ENCODE data around the gene KLHL22.

KLHL22 gene

DNA sequence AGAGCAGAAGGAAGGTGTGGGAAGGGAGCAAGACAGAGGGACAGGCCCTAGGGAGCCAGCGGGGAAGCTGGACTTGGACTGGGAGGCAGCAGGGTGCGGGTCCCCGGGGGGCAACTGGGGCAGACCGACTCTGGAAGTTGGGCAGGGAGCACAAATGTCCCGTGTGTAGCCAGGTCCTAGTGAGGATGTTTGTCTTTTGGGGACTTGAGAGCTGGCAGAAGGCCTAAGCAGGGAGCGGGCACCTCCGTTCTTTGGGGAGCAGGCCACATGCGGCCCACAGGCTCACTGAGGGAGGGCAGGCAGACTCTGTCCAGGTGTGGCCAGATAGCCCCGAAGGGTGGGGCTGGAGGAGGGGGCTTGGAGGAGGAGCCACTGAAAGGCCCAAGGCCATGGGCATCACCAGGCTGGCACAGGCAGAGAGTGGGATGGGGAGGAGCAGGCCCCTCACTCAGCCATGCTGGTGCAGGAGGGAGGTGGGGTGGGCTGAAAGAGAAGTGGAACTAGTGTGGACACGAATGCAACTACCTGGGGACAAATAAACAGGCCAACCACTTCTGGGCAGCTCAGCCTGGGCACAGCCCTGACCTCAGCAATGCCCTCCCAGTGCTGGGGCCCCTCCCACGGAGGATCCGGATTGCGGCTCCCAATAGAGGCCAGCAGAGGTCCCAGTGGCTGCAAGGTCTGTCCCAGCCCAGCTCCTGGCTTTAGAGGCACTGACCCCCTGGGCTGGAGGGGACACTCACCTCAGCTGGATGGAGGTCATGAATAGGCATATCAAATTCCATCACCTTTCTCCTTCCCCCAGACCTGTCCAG, 56.7 kb downstream of the KLHL22 start:
- peak; percentile 58 for ATAC-seq
- TF ChIP-seq, protein P1, sequence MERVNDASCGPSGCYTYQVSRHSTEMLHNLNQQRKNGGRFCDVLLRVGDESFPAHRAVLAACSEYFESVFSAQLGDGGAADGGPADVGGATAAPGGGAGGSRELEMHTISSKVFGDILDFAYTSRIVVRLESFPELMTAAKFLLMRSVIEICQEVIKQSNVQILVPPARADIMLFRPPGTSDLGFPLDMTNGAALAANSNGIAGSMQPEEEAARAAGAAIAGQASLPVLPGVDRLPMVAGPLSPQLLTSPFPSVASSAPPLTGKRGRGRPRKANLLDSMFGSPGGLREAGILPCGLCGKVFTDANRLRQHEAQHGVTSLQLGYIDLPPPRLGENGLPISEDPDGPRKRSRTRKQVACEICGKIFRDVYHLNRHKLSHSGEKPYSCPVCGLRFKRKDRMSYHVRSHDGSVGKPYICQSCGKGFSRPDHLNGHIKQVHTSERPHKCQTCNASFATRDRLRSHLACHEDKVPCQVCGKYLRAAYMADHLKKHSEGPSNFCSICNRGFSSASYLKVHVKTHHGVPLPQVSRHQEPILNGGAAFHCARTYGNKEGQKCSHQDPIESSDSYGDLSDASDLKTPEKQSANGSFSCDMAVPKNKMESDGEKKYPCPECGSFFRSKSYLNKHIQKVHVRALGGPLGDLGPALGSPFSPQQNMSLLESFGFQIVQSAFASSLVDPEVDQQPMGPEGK (CRISPR knock-in tag; IDR thresholded peaks at IDR 0.05; ENCODE audit: borderline replicate concordance), result no peak
- TF ChIP-seq, protein P2, sequence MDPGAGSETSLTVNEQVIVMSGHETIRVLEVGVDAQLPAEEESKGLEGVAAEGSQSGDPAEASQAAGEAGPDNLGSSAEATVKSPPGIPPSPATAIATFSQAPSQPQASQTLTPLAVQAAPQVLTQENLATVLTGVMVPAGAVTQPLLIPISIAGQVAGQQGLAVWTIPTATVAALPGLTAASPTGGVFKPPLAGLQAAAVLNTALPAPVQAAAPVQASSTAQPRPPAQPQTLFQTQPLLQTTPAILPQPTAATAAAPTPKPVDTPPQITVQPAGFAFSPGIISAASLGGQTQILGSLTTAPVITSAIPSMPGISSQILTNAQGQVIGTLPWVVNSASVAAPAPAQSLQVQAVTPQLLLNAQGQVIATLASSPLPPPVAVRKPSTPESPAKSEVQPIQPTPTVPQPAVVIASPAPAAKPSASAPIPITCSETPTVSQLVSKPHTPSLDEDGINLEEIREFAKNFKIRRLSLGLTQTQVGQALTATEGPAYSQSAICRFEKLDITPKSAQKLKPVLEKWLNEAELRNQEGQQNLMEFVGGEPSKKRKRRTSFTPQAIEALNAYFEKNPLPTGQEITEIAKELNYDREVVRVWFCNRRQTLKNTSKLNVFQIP (CRISPR knock-in tag; IDR thresholded peaks at IDR 0.05; ENCODE audit: borderline replicate concordance, low read depth), result no peak
- TF ChIP-seq ESRRG (CRISPR knock-in tag; IDR thresholded peaks at IDR 0.05) (no peak), ZC3H10 (CRISPR knock-in tag; IDR thresholded peaks at IDR 0.05) (no peak), PPARA (CRISPR knock-in tag; IDR thresholded peaks at IDR 0.05; ENCODE audit: borderline replicate concordance) (no peak), RARB (CRISPR knock-in tag; IDR thresholded peaks at IDR 0.05) (no peak)
- TF ChIP-seq, protein P3, sequence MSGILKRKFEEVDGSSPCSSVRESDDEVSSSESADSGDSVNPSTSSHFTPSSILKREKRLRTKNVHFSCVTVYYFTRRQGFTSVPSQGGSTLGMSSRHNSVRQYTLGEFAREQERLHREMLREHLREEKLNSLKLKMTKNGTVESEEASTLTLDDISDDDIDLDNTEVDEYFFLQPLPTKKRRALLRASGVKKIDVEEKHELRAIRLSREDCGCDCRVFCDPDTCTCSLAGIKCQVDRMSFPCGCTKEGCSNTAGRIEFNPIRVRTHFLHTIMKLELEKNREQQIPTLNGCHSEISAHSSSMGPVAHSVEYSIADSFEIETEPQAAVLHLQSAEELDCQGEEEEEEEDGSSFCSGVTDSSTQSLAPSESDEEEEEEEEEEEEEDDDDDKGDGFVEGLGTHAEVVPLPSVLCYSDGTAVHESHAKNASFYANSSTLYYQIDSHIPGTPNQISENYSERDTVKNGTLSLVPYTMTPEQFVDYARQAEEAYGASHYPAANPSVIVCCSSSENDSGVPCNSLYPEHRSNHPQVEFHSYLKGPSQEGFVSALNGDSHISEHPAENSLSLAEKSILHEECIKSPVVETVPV (CRISPR knock-in tag; IDR thresholded peaks at IDR 0.05), result no peak

DNA sequence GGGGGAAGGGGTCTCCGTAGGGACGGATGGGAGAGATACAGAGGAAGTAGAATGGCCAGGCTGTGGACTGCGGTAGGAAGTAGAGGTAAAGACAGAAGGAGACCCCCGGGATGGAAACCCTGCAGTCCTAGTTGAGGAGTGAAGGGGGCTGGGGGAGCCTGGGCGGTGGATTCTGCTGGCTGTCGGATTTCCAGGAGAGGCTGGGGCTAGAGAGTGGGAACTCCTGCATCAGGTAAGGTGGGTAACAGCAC, 57.2 kb downstream of the KLHL22 start:
- TF ChIP-seq ZFP30 (CRISPR knock-in tag; IDR thresholded peaks at IDR 0.05) (no peak), TCF4 (CRISPR knock-in tag; IDR thresholded peaks at IDR 0.05; ENCODE audit: borderline replicate concordance) (no peak), ARNTL (CRISPR knock-in tag; IDR thresholded peaks at IDR 0.05; ENCODE audit: borderline replicate concordance, low read depth) (no peak)
- TF ChIP-seq, protein P4, sequence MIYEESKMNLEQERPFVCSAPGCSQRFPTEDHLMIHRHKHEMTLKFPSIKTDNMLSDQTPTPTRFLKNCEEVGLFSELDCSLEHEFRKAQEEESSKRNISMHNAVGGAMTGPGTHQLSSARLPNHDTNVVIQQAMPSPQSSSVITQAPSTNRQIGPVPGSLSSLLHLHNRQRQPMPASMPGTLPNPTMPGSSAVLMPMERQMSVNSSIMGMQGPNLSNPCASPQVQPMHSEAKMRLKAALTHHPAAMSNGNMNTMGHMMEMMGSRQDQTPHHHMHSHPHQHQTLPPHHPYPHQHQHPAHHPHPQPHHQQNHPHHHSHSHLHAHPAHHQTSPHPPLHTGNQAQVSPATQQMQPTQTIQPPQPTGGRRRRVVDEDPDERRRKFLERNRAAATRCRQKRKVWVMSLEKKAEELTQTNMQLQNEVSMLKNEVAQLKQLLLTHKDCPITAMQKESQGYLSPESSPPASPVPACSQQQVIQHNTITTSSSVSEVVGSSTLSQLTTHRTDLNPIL (CRISPR knock-in tag; IDR thresholded peaks at IDR 0.05; ENCODE audit: low read depth), result no peak
- TF ChIP-seq, protein P3 (CRISPR knock-in tag; IDR thresholded peaks at IDR 0.05), result no peak
- ATAC-seq, result no peak

DNA sequence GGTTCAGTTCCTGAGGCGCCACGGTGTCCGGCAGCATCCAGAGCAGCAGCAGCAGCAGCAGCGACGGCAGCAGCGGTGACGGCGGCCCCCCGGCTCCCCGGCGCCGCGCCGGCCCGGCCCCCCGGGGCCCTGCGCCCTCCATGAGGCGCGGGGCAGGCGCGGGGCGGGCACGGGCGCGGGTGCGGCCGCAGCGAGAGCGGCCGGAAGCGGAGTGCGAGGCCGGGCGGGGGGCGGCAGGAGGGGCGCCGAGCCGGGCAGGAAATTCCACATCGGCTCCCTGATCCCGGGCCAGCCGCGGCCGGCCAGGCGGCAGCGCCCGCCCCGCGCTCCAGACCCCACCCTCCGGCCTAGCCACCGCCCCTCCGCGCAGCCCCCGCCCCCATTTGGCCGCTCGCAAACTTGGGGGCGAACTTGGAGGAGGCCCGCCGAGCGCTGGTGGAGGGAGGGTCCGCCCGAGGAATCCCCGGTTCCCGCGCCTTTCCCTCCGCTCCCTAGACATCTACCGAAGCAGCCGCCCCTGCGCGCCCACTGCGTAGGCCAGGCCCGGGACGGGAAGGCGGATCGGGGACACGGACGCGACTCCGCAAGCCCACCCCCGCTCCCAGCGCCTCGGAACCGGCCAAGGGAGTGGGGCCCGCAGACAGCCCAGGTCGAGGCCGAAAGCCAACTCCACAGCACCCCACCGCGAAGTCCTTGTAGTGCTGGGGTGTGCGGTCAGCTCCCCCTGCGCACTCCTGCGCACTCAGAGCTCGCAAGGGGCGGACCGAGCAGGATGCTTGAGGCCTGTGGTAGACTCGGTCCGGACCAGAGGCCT, 57.8 kb downstream of the KLHL22 start, which contains the start of gene SCARF2:
TSS of gene SCARF2 (minus strand) at position 213 of the 814 bp plus-strand sequence. CDS start at position 142, 71 bp downstream.
- peak; percentile 71 for ATAC-seq

More for the DNA sequence above, 57.8 kb downstream of the KLHL22 start, which contains the start of gene SCARF2:
- TF ChIP-seq PPARA (CRISPR knock-in tag; IDR thresholded peaks at IDR 0.05; ENCODE audit: borderline replicate concordance), result no peak
- TF ChIP-seq, protein P4 (CRISPR knock-in tag; IDR thresholded peaks at IDR 0.05; ENCODE audit: low read depth), result no peak
- no peak for TF ChIP-seq BACH2 (CRISPR knock-in tag; IDR thresholded peaks at IDR 0.05; ENCODE audit: borderline replicate concordance)
- TF ChIP-seq RARB (CRISPR knock-in tag; IDR thresholded peaks at IDR 0.05), result no peak
- TF ChIP-seq ZNF8 (CRISPR knock-in tag; IDR thresholded peaks at IDR 0.05), result no peak
- no peak for TF ChIP-seq ZC3H10 (CRISPR knock-in tag; IDR thresholded peaks at IDR 0.05)
- no peak for TF ChIP-seq ZFP3 (CRISPR knock-in tag; IDR thresholded peaks at IDR 0.05)
- no peak for TF ChIP-seq SNAI2 (CRISPR knock-in tag; IDR thresholded peaks at IDR 0.05)
- no peak for TF ChIP-seq ESRRG (CRISPR knock-in tag; IDR thresholded peaks at IDR 0.05)
- no peak for TF ChIP-seq ISL1 (CRISPR knock-in tag; IDR thresholded peaks at IDR 0.05)
- TF ChIP-seq CSDC2 (CRISPR knock-in tag; IDR thresholded peaks at IDR 0.05), result no peak
- no peak for TF ChIP-seq TCF4 (CRISPR knock-in tag; IDR thresholded peaks at IDR 0.05; ENCODE audit: borderline replicate concordance)
- no peak for TF ChIP-seq GLIS3 (CRISPR knock-in tag; IDR thresholded peaks at IDR 0.05)
- TF ChIP-seq, protein P5, sequence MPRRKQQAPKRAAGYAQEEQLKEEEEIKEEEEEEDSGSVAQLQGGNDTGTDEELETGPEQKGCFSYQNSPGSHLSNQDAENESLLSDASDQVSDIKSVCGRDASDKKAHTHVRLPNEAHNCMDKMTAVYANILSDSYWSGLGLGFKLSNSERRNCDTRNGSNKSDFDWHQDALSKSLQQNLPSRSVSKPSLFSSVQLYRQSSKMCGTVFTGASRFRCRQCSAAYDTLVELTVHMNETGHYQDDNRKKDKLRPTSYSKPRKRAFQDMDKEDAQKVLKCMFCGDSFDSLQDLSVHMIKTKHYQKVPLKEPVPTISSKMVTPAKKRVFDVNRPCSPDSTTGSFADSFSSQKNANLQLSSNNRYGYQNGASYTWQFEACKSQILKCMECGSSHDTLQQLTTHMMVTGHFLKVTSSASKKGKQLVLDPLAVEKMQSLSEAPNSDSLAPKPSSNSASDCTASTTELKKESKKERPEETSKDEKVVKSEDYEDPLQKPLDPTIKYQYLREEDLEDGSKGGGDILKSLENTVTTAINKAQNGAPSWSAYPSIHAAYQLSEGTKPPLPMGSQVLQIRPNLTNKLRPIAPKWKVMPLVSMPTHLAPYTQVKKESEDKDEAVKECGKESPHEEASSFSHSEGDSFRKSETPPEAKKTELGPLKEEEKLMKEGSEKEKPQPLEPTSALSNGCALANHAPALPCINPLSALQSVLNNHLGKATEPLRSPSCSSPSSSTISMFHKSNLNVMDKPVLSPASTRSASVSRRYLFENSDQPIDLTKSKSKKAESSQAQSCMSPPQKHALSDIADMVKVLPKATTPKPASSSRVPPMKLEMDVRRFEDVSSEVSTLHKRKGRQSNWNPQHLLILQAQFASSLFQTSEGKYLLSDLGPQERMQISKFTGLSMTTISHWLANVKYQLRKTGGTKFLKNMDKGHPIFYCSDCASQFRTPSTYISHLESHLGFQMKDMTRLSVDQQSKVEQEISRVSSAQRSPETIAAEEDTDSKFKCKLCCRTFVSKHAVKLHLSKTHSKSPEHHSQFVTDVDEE (CRISPR knock-in tag; IDR thresholded peaks at IDR 0.05), result no peak
- TF ChIP-seq, protein P2 (CRISPR knock-in tag; IDR thresholded peaks at IDR 0.05; ENCODE audit: borderline replicate concordance, low read depth), result no peak
- TF ChIP-seq ARNTL (CRISPR knock-in tag; IDR thresholded peaks at IDR 0.05; ENCODE audit: borderline replicate concordance, low read depth), result no peak
- no peak for TF ChIP-seq OSR1 (CRISPR knock-in tag; IDR thresholded peaks at IDR 0.05)
- no peak for TF ChIP-seq ZFP30 (CRISPR knock-in tag; IDR thresholded peaks at IDR 0.05)
